T-cell (primary cell): ENCODE data around the gene RAPGEF3. TPM values are rescaled to one million over a fixed set of nuclear protein-coding genes. Genes with fewer than 3 reads are reported as not detected.

ENCODE experiments used
- ATAC-seq, 4 experiments: fragments of 200-7000 bp in 3 of 4; fragments of 150-1000 bp in 1 of 4; cut with Tn5 transposase; replicated peaks in 1 of 4; 1 replicate in 3 of 4; 2 replicates in 1 of 4; pipeline ENCODE4 v1.10.0; 2021; ENCODE audit warnings: moderate library complexity in 3 of 4, mild to moderate bottlenecking in 2 of 4, moderate number of reproducible peaks in 1 of 4
- CTCF ChIA-PET, 2 donors: fragments of 300-600 bp; sonication (Branson Sonifier 250); formaldehyde crosslinking; loops; one replicate each; lab custom pipeline; 2022; ENCODE audit warnings: antibody characterized with exemption in 2 of 2; lab: Charles Lee
- POLR2A ChIA-PET, 2 donors: fragments of 300-600 bp; sonication (Branson Sonifier 250); formaldehyde crosslinking; loops; one replicate each; lab custom pipeline; 2022; ENCODE audit warnings: antibody characterized with exemption in 2 of 2; lab: Charles Lee
- DNase-seq, 35 experiments: peaks; one replicate each; pipeline versions ENCODE4 v3.0.0 to v3.0.0-alpha.2; 2013 to 2023
- H3K27ac ChIP-seq: one replicate; pipeline ENCODE4 v1.5.1; 2013; ENCODE audit warnings: low read length
- H3K27me3 ChIP-seq, 2 experiments: replicated peaks in 1 of 2; 1 replicate in 1 of 2; 2 replicates in 1 of 2; pipeline versions ENCODE4 v1.6.1 to v1.7.0; 2013; ENCODE audit warnings: low read length in 1 of 2, mixed read lengths in 1 of 2; ENCODE audit not compliant: control insufficient read depth in 2 of 2, insufficient read depth in 2 of 2; ENCODE audit errors: extremely low read depth in 1 of 2
- H3K36me3 ChIP-seq, 2 donors: 1 replicate in 1 of 2; 2 replicates in 1 of 2; pipeline versions ENCODE4 v1.6.1 to v1.7.0; 2013; ENCODE audit warnings: low read length in 1 of 2; ENCODE audit not compliant: control insufficient read depth in 2 of 2, insufficient read depth in 1 of 2; ENCODE audit errors: extremely low read depth in 1 of 2
- H3K4me1 ChIP-seq, 2 experiments: 1 replicate in 1 of 2; 2 replicates in 1 of 2; pipeline versions ENCODE4 v1.6.1 to v1.7.0; 2013; ENCODE audit warnings: low read length in 2 of 2, mixed read lengths in 1 of 2; ENCODE audit not compliant: insufficient read depth in 2 of 2, control insufficient read depth in 1 of 2; ENCODE audit errors: extremely low read depth in 1 of 2
- H3K4me3 ChIP-seq, 2 donors: 1 replicate in 1 of 2; 2 replicates in 1 of 2; pipeline versions ENCODE4 v1.5.1 to v1.7.0; 2013; ENCODE audit warnings: mild to moderate bottlenecking in 2 of 2, low read length in 1 of 2, moderate library complexity in 1 of 2; ENCODE audit not compliant: control insufficient read depth in 1 of 2; ENCODE audit errors: extremely low read depth in 1 of 2
- H3K9me3 ChIP-seq: 2 replicates; pipeline ENCODE4 v1.7.0; 2013
- H3K27ac Mint-ChIP-seq, 2 donors: one replicate each; pipeline ENCODE4 v1.8.0; 2020 to 2021; ENCODE audit warnings: mild to moderate bottlenecking in 2 of 2, mixed read lengths in 2 of 2
- H3K27me3 Mint-ChIP-seq, 2 donors: one replicate each; pipeline ENCODE4 v1.8.0; 2021 to 2022; ENCODE audit warnings: mixed read lengths in 2 of 2
- H3K36me3 Mint-ChIP-seq: one replicate; pipeline ENCODE4 v1.8.0; 2021; ENCODE audit warnings: mixed read lengths
- H3K4me1 Mint-ChIP-seq, 3 donors: one replicate each; pipeline ENCODE4 v1.8.0; 2020 to 2022; ENCODE audit warnings: mixed read lengths in 3 of 3, mild to moderate bottlenecking in 1 of 3
- H3K4me3 Mint-ChIP-seq, 3 donors: one replicate each; pipeline ENCODE4 v1.8.0; 2020 to 2022; ENCODE audit warnings: mild to moderate bottlenecking in 3 of 3, mixed read lengths in 3 of 3, moderate library complexity in 3 of 3
- H3K9me3 Mint-ChIP-seq, 3 donors: one replicate each; pipeline ENCODE4 v1.8.0; 2020 to 2022; ENCODE audit warnings: mixed read lengths in 3 of 3
- WGBS: methylation state at CpG from one replicate; pipeline ENCODE4 v1.1.5; 2013; ENCODE audit warnings: missing lambda C conversion rate; ENCODE audit not compliant: insufficient coverage; 5-methylcytosine and 5-hydroxymethylcytosine counted together
- total RNA-seq, 35 experiments: library from RNA in 6 of 35; stranded (reverse) in 6 of 35; fragments of 120-200 nt in 1 of 35; gene quantifications; one replicate each; pipeline versions ENCODE4 v1.2.1 to v1.2.4 and lab custom pipeline; 2013 to 2026

Gene RAPGEF3
- total RNA-seq, 5 donors from 2014 or later (not counting 1 experiment from before 2014, with no cell fraction given): 0.25 to 0.99 (median 0.82) TPM

DNA sequence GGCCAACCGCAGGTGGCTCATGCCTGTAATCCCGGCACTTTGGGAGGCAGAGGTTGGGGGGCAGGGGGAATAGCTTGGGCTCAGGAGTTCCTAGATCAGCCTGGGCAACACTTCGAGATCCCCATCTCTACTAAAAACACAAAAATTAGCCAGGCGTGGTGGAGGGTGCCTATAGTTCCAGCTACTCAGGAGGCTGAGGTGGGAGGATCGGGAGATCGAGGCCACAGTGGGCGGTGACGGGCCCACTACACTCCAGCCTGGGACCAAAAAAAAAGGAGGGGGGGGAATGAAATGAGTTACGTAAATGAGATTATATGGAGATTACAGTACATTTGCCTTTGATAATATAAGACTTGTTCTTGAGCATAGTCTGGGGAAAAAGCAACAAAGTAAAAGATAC lies 54.0 kb downstream of the RAPGEF3 start:
- Histone ChIP-seq H3K36me3 (peaks cover 0 to 14% of the 10 kb centered on the region in 2 donors), H3K27ac (no peak overlapping the region), H3K27me3 (no peaks in the 10 kb centered on the region), H3K4me1 (peaks cover 27% of the 10 kb centered on the region in 2 experiments), H3K4me3 (peak overlapping the region in 1 of 2 donors; percentile 56), H3K9me3 (no peaks in the 10 kb centered on the region)
- Mint-ChIP-seq H3K27me3 (no peaks in the 10 kb centered on the region), H3K4me1 (peaks cover 47 to 62% (median 52%) of the 10 kb centered on the region in 3 donors), H3K9me3 (no peaks in the 10 kb centered on the region), H3K36me3 (peaks cover 27% of the 10 kb centered on the region), H3K27ac (peak overlapping the region; percentile 29 to 70), H3K4me3 (peak overlapping the region; percentile 95 to 97 (median 97))
- DNase-seq (no peak), ATAC-seq (no peak)
- POLR2A ChIA-PET: interaction anchor here in 1 of 2 donors (0.5 kb wide), 1 partner anchor 954 kb away, joined by 3 read pairs; no protein-coding TSS in a partner anchor
- 92% methylated on average over 3 of the region's 9 CpGs for WGBS
- CTCF ChIA-PET: interaction anchor here (0.5 to 0.7 kb wide), 4 partner anchors 68 to 967 kb away, joined by 3 read pairs; no protein-coding TSS in a partner anchor

DNA sequence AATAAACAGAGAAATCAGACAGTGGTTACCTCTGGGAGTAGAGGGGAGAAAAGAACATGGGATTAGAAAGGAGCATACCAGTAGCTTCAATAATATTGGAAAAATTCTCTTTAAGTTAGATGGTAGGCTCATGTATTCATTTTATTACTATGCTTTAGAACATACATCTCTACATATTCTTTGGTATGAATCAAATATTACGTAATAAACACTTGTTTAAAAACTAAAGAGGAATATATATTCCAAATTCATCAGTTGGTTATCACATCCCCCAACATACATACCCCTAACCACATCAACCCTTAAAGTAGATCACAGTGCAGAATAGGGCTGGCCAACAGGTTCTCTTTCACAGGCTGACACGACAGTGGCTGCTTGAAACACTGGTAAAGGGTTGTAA lies 58.4 kb downstream of the RAPGEF3 start:
- no peak overlapping the region for H3K4me3 ChIP-seq
- DNase-seq: no peak
- Mint-ChIP-seq H3K4me1 (peaks cover 19 to 36% (median 33%) of the 10 kb centered on the region in 3 donors), H3K27ac (no peak overlapping the region), H3K4me3 (no peak overlapping the region), H3K27me3 (no peaks in the 10 kb centered on the region), H3K36me3 (peaks cover 50% of the 10 kb centered on the region), H3K9me3 (no peaks in the 10 kb centered on the region)
- H3K9me3 ChIP-seq: no peaks in the 10 kb centered on the region
- POLR2A ChIA-PET: no interaction called here
- WGBS: no CpG with 5 or more reads among the region's 2 CpGs
- H3K4me1 ChIP-seq: peaks cover 4 to 15% of the 10 kb centered on the region in 2 experiments
- ATAC-seq: no peak
- no peak overlapping the region for H3K27ac ChIP-seq
- CTCF ChIA-PET: no interaction called here
- peaks cover 8 to 36% of the 10 kb centered on the region in 2 donors for H3K36me3 ChIP-seq
- no peaks in the 10 kb centered on the region for H3K27me3 ChIP-seq

DNA sequence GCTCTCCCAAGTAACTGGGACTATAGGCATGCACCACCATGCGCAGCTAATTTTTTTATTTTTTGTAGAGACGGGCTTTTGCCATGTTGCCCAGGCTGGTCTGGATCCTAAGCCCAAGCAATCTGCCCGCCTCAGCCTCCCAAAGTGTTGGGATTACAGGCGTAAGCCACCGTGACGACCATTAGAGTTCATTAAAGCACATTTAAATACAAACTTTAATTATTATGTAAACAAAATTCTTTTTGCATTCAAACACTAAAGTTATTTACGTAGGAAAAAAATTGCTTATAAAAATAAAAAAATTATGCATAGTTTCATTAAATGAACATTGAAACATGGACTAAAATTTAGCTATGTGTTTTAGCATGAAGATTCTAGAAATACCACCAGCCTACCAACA lies 60.0 kb downstream of the RAPGEF3 start:
- no peaks in the 10 kb centered on the region for H3K9me3 ChIP-seq
- peaks cover 58% of the 10 kb centered on the region for H3K36me3 Mint-ChIP-seq
- 100% methylated on average over 2 of the region's 7 CpGs for WGBS
- no peaks in the 10 kb centered on the region for H3K9me3 Mint-ChIP-seq
- peaks cover 0 to 5% of the 10 kb centered on the region in 2 experiments for H3K4me1 ChIP-seq
- ChIA-PET CTCF (no interaction called here), POLR2A (no interaction called here)
- H3K27ac Mint-ChIP-seq: no peak overlapping the region
- H3K4me3 ChIP-seq: no peak overlapping the region
- H3K36me3 ChIP-seq: peaks cover 8 to 44% of the 10 kb centered on the region in 2 donors
- no peak for DNase-seq
- no peak overlapping the region for H3K4me3 Mint-ChIP-seq
- H3K4me1 Mint-ChIP-seq: peaks cover 10 to 29% (median 23%) of the 10 kb centered on the region in 3 donors
- ATAC-seq: no peak
- H3K27me3 ChIP-seq: no peaks in the 10 kb centered on the region
- H3K27ac ChIP-seq: no peak overlapping the region
- no peaks in the 10 kb centered on the region for H3K27me3 Mint-ChIP-seq

DNA sequence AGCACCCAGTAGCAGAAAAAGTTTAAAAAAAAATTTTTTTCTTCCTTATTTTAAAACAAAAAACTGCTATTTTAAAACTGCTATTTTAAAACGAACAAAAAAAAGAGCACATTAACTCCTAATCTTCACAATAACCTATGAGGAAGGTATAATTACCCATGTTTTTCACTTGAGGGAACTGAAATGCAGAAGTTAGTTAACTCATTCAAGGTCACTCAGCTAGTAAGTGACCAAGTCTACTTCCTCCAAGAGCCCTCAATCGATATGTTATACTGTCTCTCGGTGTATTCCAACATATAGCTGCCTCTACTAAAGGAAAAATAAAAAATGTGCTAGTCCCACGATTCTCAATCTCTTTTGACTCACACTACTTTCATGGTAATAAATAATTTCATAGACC lies 60.6 kb downstream of the RAPGEF3 start:
- WGBS: no CpG with 5 or more reads among the region's 4 CpGs
- no peaks in the 10 kb centered on the region for H3K9me3 Mint-ChIP-seq
- peaks cover 5 to 23% (median 19%) of the 10 kb centered on the region in 3 donors for H3K4me1 Mint-ChIP-seq
- Histone ChIP-seq H3K27ac (no peak overlapping the region), H3K27me3 (no peaks in the 10 kb centered on the region), H3K4me3 (no peak overlapping the region), H3K9me3 (no peaks in the 10 kb centered on the region), H3K4me1 (no peaks in the 10 kb centered on the region), H3K36me3 (peaks cover 8 to 50% of the 10 kb centered on the region in 2 donors)
- POLR2A ChIA-PET: no interaction called here
- DNase-seq (no peak), ATAC-seq (no peak)
- no peak overlapping the region for H3K27ac Mint-ChIP-seq
- no peaks in the 10 kb centered on the region for H3K27me3 Mint-ChIP-seq
- H3K4me3 Mint-ChIP-seq: no peak overlapping the region
- CTCF ChIA-PET: no interaction called here
- peaks cover 60% of the 10 kb centered on the region for H3K36me3 Mint-ChIP-seq

DNA sequence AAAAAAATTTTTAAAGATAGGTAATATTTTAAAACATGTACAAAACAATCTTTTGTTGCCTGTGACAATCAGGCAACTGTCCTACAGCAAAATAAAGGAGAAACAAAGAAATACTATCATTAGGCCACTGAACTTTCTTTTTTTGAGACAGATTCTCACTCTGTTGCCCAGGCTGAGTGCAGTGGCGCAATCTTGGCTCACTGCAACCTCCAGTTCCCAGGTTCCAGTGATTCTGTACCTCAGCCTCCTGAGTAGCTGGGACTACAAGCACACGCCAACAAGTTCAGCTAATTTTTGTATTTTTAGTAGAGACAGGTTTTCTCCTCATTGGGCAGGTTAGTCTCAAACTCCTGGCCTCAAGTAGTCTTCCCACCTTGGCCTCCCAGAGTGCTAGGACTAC lies 69.5 kb downstream of the RAPGEF3 start:
- no peak overlapping the region for H3K27ac ChIP-seq
- DNase-seq: no peak
- H3K27me3 ChIP-seq: no peaks in the 10 kb centered on the region
- H3K9me3 Mint-ChIP-seq: no peaks in the 10 kb centered on the region
- peaks cover 48% of the 10 kb centered on the region for H3K36me3 Mint-ChIP-seq
- POLR2A ChIA-PET: no interaction called here
- peaks cover 0 to 37% of the 10 kb centered on the region in 2 donors for H3K36me3 ChIP-seq
- CTCF ChIA-PET: interaction anchor here (0.6 to 4.6 kb wide), 4 partner anchors 36 to 1080 kb away, joined by 3 to 54 read pairs (median 4); no protein-coding TSS in a partner anchor
- no peak overlapping the region for H3K4me3 Mint-ChIP-seq
- no peaks in the 10 kb centered on the region for H3K9me3 ChIP-seq
- no peaks in the 10 kb centered on the region for H3K4me1 ChIP-seq
- ATAC-seq: no peak
- H3K4me3 ChIP-seq: no peak overlapping the region
- no peaks in the 10 kb centered on the region for H3K27me3 Mint-ChIP-seq
- H3K27ac Mint-ChIP-seq: peak overlapping the region in 1 of 2 donors; percentile 34
- WGBS: 100% methylated on average over 2 of the region's 2 CpGs
- peaks cover 2 to 5% (median 3%) of the 10 kb centered on the region in 3 donors for H3K4me1 Mint-ChIP-seq

DNA sequence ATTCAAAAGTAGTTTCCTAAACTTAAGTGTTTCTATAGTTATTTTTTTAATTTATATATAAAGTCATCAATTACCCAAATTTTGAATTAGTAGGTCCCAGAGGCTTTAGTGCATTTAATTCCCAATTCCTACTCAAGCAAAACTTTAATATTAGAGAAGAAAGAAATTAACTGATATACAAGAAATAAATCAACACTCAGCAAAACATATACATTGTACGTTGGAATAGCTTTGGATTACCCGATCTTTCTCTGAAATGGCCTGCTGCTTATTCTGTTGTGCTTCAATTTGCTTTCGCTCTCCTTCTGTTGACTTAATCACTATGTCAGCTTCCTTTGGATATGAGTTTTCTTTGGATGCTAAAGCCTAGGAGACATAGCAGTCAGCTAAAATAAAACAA lies 71.0 kb downstream of the RAPGEF3 start:
- Histone ChIP-seq H3K36me3 (peaks cover 0 to 35% of the 10 kb centered on the region in 2 donors), H3K4me1 (peaks cover 0 to 3% of the 10 kb centered on the region in 2 experiments), H3K9me3 (no peaks in the 10 kb centered on the region), H3K27me3 (no peaks in the 10 kb centered on the region), H3K4me3 (no peak overlapping the region), H3K27ac (no peak overlapping the region)
- CTCF ChIA-PET: interaction anchor here (0.6 to 4.6 kb wide), 9 partner anchors 13 to 1015 kb away, joined by 3 to 54 read pairs (median 3); no protein-coding TSS in a partner anchor
- Mint-ChIP-seq H3K36me3 (peaks cover 44% of the 10 kb centered on the region), H3K4me3 (no peak overlapping the region), H3K27ac (no peak overlapping the region), H3K4me1 (peaks cover 4 to 9% (median 6%) of the 10 kb centered on the region in 3 donors), H3K9me3 (no peaks in the 10 kb centered on the region), H3K27me3 (no peaks in the 10 kb centered on the region)
- DNase-seq (no peak), ATAC-seq (no peak)
- no CpG with 5 or more reads among the region's 3 CpGs for WGBS
- POLR2A ChIA-PET: no interaction called here
